Left lung (tissue), 10 donors: ENCODE data around the gene IFTAP. TPM values are rescaled to one million over a fixed set of nuclear protein-coding genes. Genes with fewer than 3 reads are reported as not detected.

Experiments
- ATAC-seq: fragments of 200-7000 bp; cut with Tn5 transposase; one replicate; pipeline ENCODE4 v1.9.1; 2020; ENCODE audit warnings: moderate library complexity
- DNase-seq, 4 donors: peaks; one replicate each; pipeline ENCODE4 v3.0.0-alpha.2; 2013 to 2020
- H3K27ac ChIP-seq, 2 donors: fragments of 200-600 bp; sonication (generic) in 1 of 2; one replicate each; pipeline versions ENCODE4 v1.5.0 to v1.8.0; 2020 to 2021
- H3K27me3 ChIP-seq, 2 donors: fragments of 200-600 bp; sonication (generic) in 1 of 2; one replicate each; pipeline versions ENCODE4 v1.5.0 to v1.8.0; 2020 to 2021
- H3K36me3 ChIP-seq, 2 donors: fragments of 200-600 bp; sonication (generic) in 1 of 2; one replicate each; pipeline versions ENCODE4 v1.5.0 to v1.8.0; 2020 to 2021
- H3K4me1 ChIP-seq, 2 donors: fragments of 200-600 bp; one replicate each; pipeline ENCODE4 v1.8.0; 2021
- H3K4me3 ChIP-seq, 2 donors: fragments of 200-600 bp; sonication (generic) in 1 of 2; one replicate each; pipeline versions ENCODE4 v1.5.0 to v1.8.0; 2020 to 2021; ENCODE audit warnings: mild to moderate bottlenecking in 1 of 2
- H3K9me3 ChIP-seq, 2 donors: fragments of 200-600 bp; sonication (generic) in 1 of 2; one replicate each; pipeline versions ENCODE4 v1.5.0 to v1.8.0; 2020 to 2021
- intact Hi-C, 2 donors: fragments of 100-400 bp; cut with DNase I; formaldehyde crosslinking; loops; one replicate each; pipeline versions ENCODE4 v1.11.2 to v1.14.2; 2022
- polyA plus RNA-seq, 6 donors: library from polyadenylated mRNA; unstranded; fragments of 120-200 nt; gene quantifications; one replicate each; pipeline ENCODE4 v1.2.1, GENCODE V29; 2013; ENCODE audit not compliant: insufficient read length in 6 of 6
- total RNA-seq, 2 donors: library from RNA; stranded (reverse); fragmentation: NEBNext Ultra II Directional; extraction: Animal tissue kit (Norgen Biotek cat#: 25700); gene quantifications; one replicate each; pipeline ENCODE4 v1.2.1, GENCODE V29; 2021
- TF ChIP-seq, protein P1 (sequence below), 2 donors: fragments of 200-600 bp; sonication (generic) in 1 of 2; IDR thresholded peaks; one replicate each; pipeline versions ENCODE4 v1.5.0 to v1.8.0; 2021; ENCODE audit warnings: antibody characterized with exemption in 2 of 2
- donor health status: DM: no; HTN: yes; CAD: no.
- donor health status: DM: no; HTN: no; CAD: no.

IFTAP gene
- total and polyA plus RNA-seq, 8 donors, result 11.8 to 53.9 (median 48.4) TPM

DNA sequence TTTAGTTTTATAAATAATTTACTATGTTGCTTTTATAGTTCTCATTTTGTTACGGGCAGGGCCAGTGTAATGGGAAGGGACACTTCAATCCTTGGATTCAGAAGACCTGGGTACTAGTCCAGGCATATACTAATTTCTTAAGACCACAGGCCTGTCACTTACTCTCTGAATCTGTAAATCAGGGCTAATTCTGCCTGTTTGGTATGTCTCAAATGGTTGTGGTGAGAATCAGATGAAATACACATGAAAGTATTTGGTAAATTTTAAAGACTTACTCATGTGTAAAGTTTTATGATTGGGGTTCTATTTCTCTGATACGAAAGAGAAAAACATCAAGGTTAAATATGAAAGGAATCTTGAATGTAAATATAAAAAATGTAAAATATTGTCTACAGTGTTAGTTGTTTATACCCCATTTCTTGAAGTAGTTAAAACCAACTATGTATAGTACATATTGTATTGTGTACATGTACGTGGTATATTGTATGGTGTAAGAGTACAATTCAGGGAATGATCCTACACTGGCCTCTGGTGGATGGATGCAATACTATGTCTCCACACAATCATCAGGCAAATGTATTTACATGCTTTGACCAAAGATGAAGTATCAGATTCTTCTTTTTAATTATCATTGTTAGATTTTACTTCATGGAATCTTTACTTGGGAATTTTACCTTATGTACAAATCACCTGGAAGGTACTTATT, 28.3 kb downstream of the IFTAP start:
- Histone ChIP-seq H3K4me3 (no peak overlapping the region), H3K27me3 (no peaks in the 10 kb centered on the region), H3K36me3 (no peaks in the 10 kb centered on the region), H3K9me3 (no peaks in the 10 kb centered on the region), H3K4me1 (no peaks in the 10 kb centered on the region), H3K27ac (no peak overlapping the region)
- TF ChIP-seq, protein P1, sequence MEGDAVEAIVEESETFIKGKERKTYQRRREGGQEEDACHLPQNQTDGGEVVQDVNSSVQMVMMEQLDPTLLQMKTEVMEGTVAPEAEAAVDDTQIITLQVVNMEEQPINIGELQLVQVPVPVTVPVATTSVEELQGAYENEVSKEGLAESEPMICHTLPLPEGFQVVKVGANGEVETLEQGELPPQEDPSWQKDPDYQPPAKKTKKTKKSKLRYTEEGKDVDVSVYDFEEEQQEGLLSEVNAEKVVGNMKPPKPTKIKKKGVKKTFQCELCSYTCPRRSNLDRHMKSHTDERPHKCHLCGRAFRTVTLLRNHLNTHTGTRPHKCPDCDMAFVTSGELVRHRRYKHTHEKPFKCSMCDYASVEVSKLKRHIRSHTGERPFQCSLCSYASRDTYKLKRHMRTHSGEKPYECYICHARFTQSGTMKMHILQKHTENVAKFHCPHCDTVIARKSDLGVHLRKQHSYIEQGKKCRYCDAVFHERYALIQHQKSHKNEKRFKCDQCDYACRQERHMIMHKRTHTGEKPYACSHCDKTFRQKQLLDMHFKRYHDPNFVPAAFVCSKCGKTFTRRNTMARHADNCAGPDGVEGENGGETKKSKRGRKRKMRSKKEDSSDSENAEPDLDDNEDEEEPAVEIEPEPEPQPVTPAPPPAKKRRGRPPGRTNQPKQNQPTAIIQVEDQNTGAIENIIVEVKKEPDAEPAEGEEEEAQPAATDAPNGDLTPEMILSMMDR (IDR thresholded peaks at IDR 0.05), result peak in 1 of 2 donors; percentile 19
- ATAC-seq (peak; percentile 50), DNase-seq (peak in 2 of 4 donors; percentile 15 to 32)
- intact Hi-C loops, result no loop called here

DNA sequence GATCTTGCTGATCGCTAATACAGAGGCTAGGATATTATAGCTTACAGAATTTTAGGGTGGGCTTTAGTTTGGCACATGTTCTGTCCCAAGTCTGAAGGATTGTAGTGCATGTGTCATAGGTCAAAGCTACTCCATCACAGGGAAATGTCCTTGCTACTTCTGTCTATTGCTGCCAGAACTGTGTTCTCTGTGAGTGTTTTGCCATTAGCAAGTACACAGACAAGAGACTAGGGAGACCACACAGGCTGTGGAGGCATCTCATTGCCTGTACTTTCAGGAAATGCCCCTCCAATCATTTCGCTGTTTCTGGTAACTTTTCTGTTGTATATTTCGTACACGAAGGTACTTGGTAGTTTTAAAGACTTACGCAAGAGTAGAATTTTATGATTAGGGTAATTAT, 29.2 kb downstream of the IFTAP start:
- Histone ChIP-seq H3K4me3 (no peak overlapping the region), H3K36me3 (no peaks in the 10 kb centered on the region), H3K4me1 (no peaks in the 10 kb centered on the region), H3K27me3 (no peaks in the 10 kb centered on the region), H3K9me3 (no peaks in the 10 kb centered on the region), H3K27ac (no peak overlapping the region)
- TF ChIP-seq, protein P1 (IDR thresholded peaks at IDR 0.05), result no peak
- no peak for DNase-seq
- ATAC-seq, result no peak
- intact Hi-C loops, result no loop called here

DNA sequence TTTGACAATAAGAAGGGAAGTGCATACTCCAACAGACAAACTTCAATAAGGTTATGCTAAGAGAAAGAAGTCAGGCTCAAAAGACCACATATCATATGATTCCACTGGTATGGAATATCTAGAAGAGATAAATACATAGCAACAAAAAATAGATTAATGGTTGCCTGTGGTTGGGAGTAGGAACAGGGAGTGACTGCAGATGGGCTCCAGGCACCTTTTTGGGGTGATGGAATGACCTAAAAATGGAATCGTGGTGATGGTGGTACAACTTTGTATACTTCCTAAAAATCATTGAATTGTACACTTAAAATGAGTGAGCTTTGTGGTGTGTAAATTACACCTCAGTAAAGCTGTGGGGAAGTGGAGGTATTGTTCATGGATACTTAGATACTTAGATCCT, 32.7 kb downstream of the IFTAP start:
- no peaks in the 10 kb centered on the region for H3K27me3 ChIP-seq
- H3K27ac ChIP-seq, result no peak overlapping the region
- H3K9me3 ChIP-seq, result no peaks in the 10 kb centered on the region
- ATAC-seq, result no peak
- DNase-seq, result no peak
- H3K36me3 ChIP-seq, result no peaks in the 10 kb centered on the region
- intact Hi-C loops, result no loop called here
- no peaks in the 10 kb centered on the region for H3K4me1 ChIP-seq
- no peak overlapping the region for H3K4me3 ChIP-seq
- TF ChIP-seq, protein P1 (IDR thresholded peaks at IDR 0.05), result no peak

DNA sequence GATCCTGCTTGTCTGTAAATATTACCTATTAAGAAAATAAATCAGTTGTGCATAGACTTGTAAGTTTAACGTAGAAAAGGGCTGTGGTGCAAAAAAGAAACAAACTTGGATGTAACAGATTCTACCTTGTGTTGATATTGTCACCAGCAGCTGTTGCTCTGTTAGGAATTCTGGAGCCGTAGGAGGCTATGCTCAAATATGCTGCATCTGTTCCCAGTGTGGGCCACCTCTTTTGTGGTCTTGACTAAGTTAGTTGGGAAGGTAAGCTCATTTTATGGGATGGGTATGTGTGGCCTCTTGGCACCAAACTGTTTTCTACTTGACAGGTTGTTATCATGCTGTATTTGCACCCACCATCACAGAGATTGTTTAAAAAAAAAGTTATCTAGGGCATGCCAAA, 33.2 kb downstream of the IFTAP start:
- Histone ChIP-seq H3K36me3 (no peaks in the 10 kb centered on the region), H3K4me1 (no peaks in the 10 kb centered on the region), H3K27me3 (no peaks in the 10 kb centered on the region), H3K4me3 (no peak overlapping the region), H3K27ac (no peak overlapping the region), H3K9me3 (no peaks in the 10 kb centered on the region)
- intact Hi-C loops, result no loop called here
- TF ChIP-seq, protein P1 (IDR thresholded peaks at IDR 0.05), result no peak
- DNase-seq (no peak), ATAC-seq (no peak)

DNA sequence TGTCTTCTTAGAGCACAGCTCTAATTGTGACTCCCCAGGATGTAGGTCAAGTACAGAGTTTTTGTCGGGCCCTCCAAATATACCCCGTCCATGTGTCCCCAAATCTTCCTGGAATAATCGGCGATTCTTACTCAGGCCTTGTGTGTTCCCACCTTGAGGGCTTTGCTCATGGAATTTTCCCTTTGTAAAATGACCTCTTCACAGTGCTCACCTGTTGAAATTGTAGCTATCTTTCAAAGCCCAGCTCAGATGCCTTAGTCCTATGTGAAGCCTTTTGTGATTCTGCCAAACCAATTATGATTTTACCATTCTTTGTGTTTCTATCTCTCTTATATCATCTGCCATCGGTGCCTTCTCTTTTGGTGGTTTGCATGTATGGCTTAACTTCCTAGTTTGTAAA, 33.8 kb downstream of the IFTAP start:
- no peaks in the 10 kb centered on the region for H3K27me3 ChIP-seq
- H3K4me3 ChIP-seq, result no peak overlapping the region
- H3K36me3 ChIP-seq, result no peaks in the 10 kb centered on the region
- no peak overlapping the region for H3K27ac ChIP-seq
- intact Hi-C loops, result no loop called here
- H3K4me1 ChIP-seq, result no peaks in the 10 kb centered on the region
- ATAC-seq (no peak), DNase-seq (no peak)
- TF ChIP-seq, protein P1 (IDR thresholded peaks at IDR 0.05), result no peak
- no peaks in the 10 kb centered on the region for H3K9me3 ChIP-seq
